Caco-2 (cell line): Measurements from ENCODE around the gene GSE1. TPM values are rescaled to one million over a fixed set of nuclear protein-coding genes. Genes with fewer than 3 reads are reported as not detected.

Experiments
- BruUV-seq: library from RNA; stranded (reverse); fragments of 400-500 nt; replicated peaks from 2 replicates; lab custom pipeline; 2021; lab: Mats Ljungman, UMichigan
- CTCF ChIA-PET: fragments of 300-600 bp; sonication (Branson Sonifier 250); formaldehyde crosslinking; loops from one replicate; lab custom pipeline; 2022; ENCODE audit warnings: antibody characterized with exemption; lab: Charles Lee
- POLR2A ChIA-PET: fragments of 300-600 bp; sonication (Branson Sonifier 250); formaldehyde crosslinking; loops from one replicate; lab custom pipeline; 2022; ENCODE audit warnings: antibody characterized with exemption; lab: Charles Lee
- DNase-seq, 2 experiments: peaks; one replicate each; pipeline versions ENCODE4 v3.0.0 to v3.0.0-alpha.2; 2020 to 2022
- H3K27me3 ChIP-seq: replicated peaks from 2 replicates; pipeline ENCODE4 v1.6.0; 2011; ENCODE audit warnings: low read length; ENCODE audit not compliant: control insufficient read depth, insufficient read depth
- H3K36me3 ChIP-seq: 2 replicates; pipeline ENCODE4 v1.5.1; 2011; ENCODE audit warnings: low read length; ENCODE audit not compliant: control insufficient read depth, insufficient read depth
- H3K4me1 ChIP-seq: fragments of 250-450 bp; sonication (Bioruptor Pico); 2 replicates; pipeline ENCODE4 v1.5.1; 2020; ENCODE audit warnings: mild to moderate bottlenecking
- H3K4me3 ChIP-seq: 2 replicates; pipeline ENCODE4 v1.5.1; 2011; ENCODE audit warnings: low read depth, mild to moderate bottlenecking, control low read depth, low read length
- H3K9me3 ChIP-seq: fragments of 250-450 bp; sonication (Bioruptor Pico); 2 replicates; pipeline ENCODE4 v1.5.1; 2020; ENCODE audit warnings: mild to moderate bottlenecking, moderate library complexity
- H3K27ac Mint-ChIP-seq: one replicate; pipeline ENCODE4 v1.8.0; 2022; ENCODE audit warnings: mixed read lengths; ENCODE audit not compliant: unreplicated experiment
- H3K27me3 Mint-ChIP-seq: one replicate; pipeline ENCODE4 v1.8.0; 2022; ENCODE audit warnings: mixed read lengths; ENCODE audit not compliant: insufficient read depth, unreplicated experiment
- H3K36me3 Mint-ChIP-seq: one replicate; pipeline ENCODE4 v1.8.0; 2022; ENCODE audit warnings: mild to moderate bottlenecking, mixed read lengths; ENCODE audit not compliant: insufficient read depth, unreplicated experiment
- H3K4me1 Mint-ChIP-seq: one replicate; pipeline ENCODE4 v1.8.0; 2022; ENCODE audit warnings: low read depth, mixed read lengths; ENCODE audit not compliant: unreplicated experiment
- H3K4me3 Mint-ChIP-seq: one replicate; pipeline ENCODE4 v1.8.0; 2022; ENCODE audit warnings: mild to moderate bottlenecking, moderate library complexity, mixed read lengths; ENCODE audit not compliant: unreplicated experiment
- H3K9me3 Mint-ChIP-seq: one replicate; pipeline ENCODE4 v1.8.0; 2022; ENCODE audit warnings: mixed read lengths; ENCODE audit not compliant: unreplicated experiment
- CTCF ChIP-seq, 2 experiments: fragments of 200-600 bp in 1 of 2; IDR thresholded peaks; 1 replicate in 1 of 2; 2 replicates in 1 of 2; pipeline versions ENCODE4 v1.5.1 to v1.8.0; 2011 to 2022; ENCODE audit warnings: antibody characterized with exemption in 1 of 2, control low read depth in 1 of 2, inconsistent platforms in 1 of 2, low read depth in 1 of 2, low read length in 1 of 2, mild to moderate bottlenecking in 1 of 2, moderate library complexity in 1 of 2; ENCODE audit not compliant: insufficient read depth in 1 of 2, severe bottlenecking in 1 of 2, unreplicated experiment in 1 of 2
- intact Hi-C: fragments of 100-400 bp; cut with micrococcal nuclease; formaldehyde crosslinking; loops from one replicate; pipeline ENCODE4 v1.10.0; 2022; ENCODE audit not compliant: unreplicated experiment
- total RNA-seq: library from RNA; stranded (reverse); gene quantifications from 2 replicates; pipeline ENCODE4 v1.2.3, GENCODE V29; 2022

Gene GSE1
- total RNA-seq, 1 experiment from 2014 or later, result 142 TPM

- POLR2A ChIA-PET, result no interaction called here
- peaks cover 64% of the 10 kb centered on the region for H3K36me3 Mint-ChIP-seq
Measured at GRCh38 chr16:85639529-85640253, 26.6 kb downstream of the GSE1 start.

GRCh38 chr16:85640254-85640558 lies 27.1 kb downstream of the GSE1 start:
- H3K27ac Mint-ChIP-seq, result no peak overlapping the region
- peaks cover 17% of the 10 kb centered on the region for H3K4me1 ChIP-seq
- intact Hi-C loops, result no loop called here
- TF ChIP-seq CTCF (IDR thresholded peaks at IDR 0.05; ENCODE audit: insufficient read depth in 1 of 2, low read depth in 1 of 2, low read length in 1 of 2, severe bottlenecking in 1 of 2, unreplicated experiment in 1 of 2), result no peak
- ChIA-PET POLR2A (no interaction called here), CTCF (no interaction called here)
- H3K9me3 ChIP-seq, result no peaks in the 10 kb centered on the region
- H3K27me3 Mint-ChIP-seq, result no peaks in the 10 kb centered on the region
- H3K27me3 ChIP-seq, result no peaks in the 10 kb centered on the region
- H3K36me3 Mint-ChIP-seq, result peaks cover 64% of the 10 kb centered on the region
- no peak overlapping the region for H3K4me3 ChIP-seq
- BruUV-seq, result no TSS peak
- H3K36me3 ChIP-seq, result peaks cover 2% of the 10 kb centered on the region
- H3K4me3 Mint-ChIP-seq, result no peak overlapping the region
- H3K9me3 Mint-ChIP-seq, result no peaks in the 10 kb centered on the region
- DNase-seq, result no peak
- peaks cover 13% of the 10 kb centered on the region for H3K4me1 Mint-ChIP-seq

More at GRCh38 chr16:85639529-85640253, 26.6 kb downstream of the GSE1 start:
- no peaks in the 10 kb centered on the region for H3K27me3 Mint-ChIP-seq
- DNase-seq, result no peak
- H3K27ac Mint-ChIP-seq, result no peak overlapping the region
- intact Hi-C loops, result no loop called here
- Histone ChIP-seq H3K36me3 (peaks cover 2% of the 10 kb centered on the region), H3K4me1 (peaks cover 11% of the 10 kb centered on the region), H3K27me3 (no peaks in the 10 kb centered on the region), H3K9me3 (no peaks in the 10 kb centered on the region), H3K4me3 (no peak overlapping the region)
- CTCF ChIA-PET, result no interaction called here
- peaks cover 8% of the 10 kb centered on the region for H3K4me1 Mint-ChIP-seq
- no peak for TF ChIP-seq CTCF (IDR thresholded peaks at IDR 0.05; ENCODE audit: insufficient read depth in 1 of 2, low read depth in 1 of 2, low read length in 1 of 2, severe bottlenecking in 1 of 2, unreplicated experiment in 1 of 2)
- H3K4me3 Mint-ChIP-seq, result no peak overlapping the region
- H3K9me3 Mint-ChIP-seq, result no peaks in the 10 kb centered on the region
- no TSS peak for BruUV-seq

GRCh38 chr16:85640585-85640984 lies 27.5 kb downstream of the GSE1 start:
- Histone ChIP-seq H3K36me3 (peaks cover 2% of the 10 kb centered on the region), H3K9me3 (no peaks in the 10 kb centered on the region), H3K27me3 (no peaks in the 10 kb centered on the region), H3K4me3 (no peak overlapping the region), H3K4me1 (peaks cover 20% of the 10 kb centered on the region)
- BruUV-seq, result no TSS peak
- TF ChIP-seq CTCF (IDR thresholded peaks at IDR 0.05; ENCODE audit: insufficient read depth in 1 of 2, low read depth in 1 of 2, low read length in 1 of 2, severe bottlenecking in 1 of 2, unreplicated experiment in 1 of 2), result no peak
- H3K4me3 Mint-ChIP-seq, result no peak overlapping the region
- intact Hi-C loops, result no loop called here
- H3K36me3 Mint-ChIP-seq, result peaks cover 66% of the 10 kb centered on the region
- no peaks in the 10 kb centered on the region for H3K27me3 Mint-ChIP-seq
- no peak overlapping the region for H3K27ac Mint-ChIP-seq
- peaks cover 16% of the 10 kb centered on the region for H3K4me1 Mint-ChIP-seq
- DNase-seq, result no peak
- no peaks in the 10 kb centered on the region for H3K9me3 Mint-ChIP-seq
- POLR2A ChIA-PET, result no interaction called here
- CTCF ChIA-PET, result no interaction called here
